ENCODE measurements around the gene LTA. TPM values are rescaled to one million over a fixed set of nuclear protein-coding genes. Genes with fewer than 3 reads are reported as not detected.
"Not testable (repeated sequence)": the region's sequence is repeated elsewhere in the genome, so short reads cannot be mapped to it uniquely, and the experiment has no call there.

LTA gene
- total RNA-seq, 3 donors from 2014 or later = 0.29 TPM; not detected in 2

DNA sequence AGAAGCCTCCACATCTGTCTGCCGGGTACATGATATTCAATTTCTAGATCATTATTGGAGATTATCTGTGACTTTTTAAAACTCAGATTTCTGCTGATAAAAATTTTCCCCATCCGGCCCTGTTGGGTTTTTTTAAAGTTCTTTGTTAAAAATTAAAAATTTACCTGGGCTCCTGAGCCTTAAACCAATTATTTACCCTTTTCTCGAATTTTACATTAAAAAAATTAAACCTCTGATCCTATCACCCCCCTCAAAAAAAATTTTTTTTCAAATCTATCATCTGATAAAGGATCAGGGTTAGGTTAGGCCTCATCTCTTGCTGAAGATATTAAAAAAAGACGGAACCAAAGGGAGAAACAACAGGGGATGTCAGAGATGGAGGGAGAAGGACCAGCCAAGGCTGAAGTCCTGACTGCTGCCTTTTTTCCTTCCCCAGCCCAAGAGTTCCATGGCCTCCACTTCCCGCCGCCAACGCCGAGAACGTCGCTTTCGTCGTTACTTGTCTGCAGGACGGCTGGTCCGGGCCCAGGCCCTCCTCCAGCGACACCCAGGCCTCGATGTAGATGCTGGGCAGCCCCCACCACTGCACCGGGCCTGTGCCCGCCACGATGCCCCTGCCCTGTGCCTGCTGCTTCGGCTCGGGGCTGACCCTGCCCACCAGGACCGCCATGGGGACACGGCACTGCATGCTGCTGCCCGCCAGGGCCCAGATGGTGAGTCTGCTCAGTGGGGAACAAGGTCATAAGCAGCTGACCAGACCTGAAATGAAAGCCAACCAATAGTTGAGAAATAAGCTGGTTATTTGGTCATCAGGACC, 24.2 kb upstream of the LTA start:
- Histone ChIP-seq H3K9me3 (no peaks in the 10 kb centered on the region), H3K27me3 (no peaks in the 10 kb centered on the region), H3K27ac (peak overlapping the region; percentile 75 to 84), H3K36me3 (no peaks in the 10 kb centered on the region), H3K4me3 (peak overlapping the region; percentile 21 to 67 (median 50)), H3K4me1 (peaks cover 0 to 7% of the 10 kb centered on the region in 2 donors)
- DNase-seq (ENCODE audit: low spot score in 2 of 2) = no peak
- TF ChIP-seq POLR2AphosphoS5 (IDR thresholded peaks at IDR 0.05) (no peak), POLR2A (IDR thresholded peaks at IDR 0.05) (no peak)
- TF ChIP-seq, protein P1, sequence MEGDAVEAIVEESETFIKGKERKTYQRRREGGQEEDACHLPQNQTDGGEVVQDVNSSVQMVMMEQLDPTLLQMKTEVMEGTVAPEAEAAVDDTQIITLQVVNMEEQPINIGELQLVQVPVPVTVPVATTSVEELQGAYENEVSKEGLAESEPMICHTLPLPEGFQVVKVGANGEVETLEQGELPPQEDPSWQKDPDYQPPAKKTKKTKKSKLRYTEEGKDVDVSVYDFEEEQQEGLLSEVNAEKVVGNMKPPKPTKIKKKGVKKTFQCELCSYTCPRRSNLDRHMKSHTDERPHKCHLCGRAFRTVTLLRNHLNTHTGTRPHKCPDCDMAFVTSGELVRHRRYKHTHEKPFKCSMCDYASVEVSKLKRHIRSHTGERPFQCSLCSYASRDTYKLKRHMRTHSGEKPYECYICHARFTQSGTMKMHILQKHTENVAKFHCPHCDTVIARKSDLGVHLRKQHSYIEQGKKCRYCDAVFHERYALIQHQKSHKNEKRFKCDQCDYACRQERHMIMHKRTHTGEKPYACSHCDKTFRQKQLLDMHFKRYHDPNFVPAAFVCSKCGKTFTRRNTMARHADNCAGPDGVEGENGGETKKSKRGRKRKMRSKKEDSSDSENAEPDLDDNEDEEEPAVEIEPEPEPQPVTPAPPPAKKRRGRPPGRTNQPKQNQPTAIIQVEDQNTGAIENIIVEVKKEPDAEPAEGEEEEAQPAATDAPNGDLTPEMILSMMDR (IDR thresholded peaks at IDR 0.05) = no peak
- intact Hi-C loops (cut with DNase I; ENCODE audit: low total_unique reads) = loop anchor here (5.0 kb wide), 1 partner anchor 44 kb away; the partner anchor contains the start of gene NCR3

DNA sequence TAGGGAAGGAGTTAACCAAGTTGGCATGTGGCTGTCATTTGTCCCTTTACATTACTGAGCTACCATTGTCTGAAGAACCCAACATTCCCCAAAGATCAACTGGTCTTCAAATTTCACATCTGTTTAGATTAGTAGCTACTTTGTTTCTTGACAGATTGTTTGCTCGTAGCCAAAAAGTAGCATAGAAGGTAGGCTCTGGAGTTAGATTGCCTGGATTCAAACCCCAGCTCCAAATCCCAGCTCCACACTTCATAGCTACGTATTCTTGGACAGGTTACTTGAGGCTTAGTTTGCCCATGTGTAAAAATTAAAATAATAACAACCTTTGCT, 23.6 kb upstream of the LTA start:
- DNase-seq (ENCODE audit: low spot score in 2 of 2) = no peak
- no peaks in the 10 kb centered on the region for H3K27me3 ChIP-seq
- no peak for TF ChIP-seq POLR2A (IDR thresholded peaks at IDR 0.05)
- TF ChIP-seq POLR2AphosphoS5 (IDR thresholded peaks at IDR 0.05) = no peak
- TF ChIP-seq, protein P1 (IDR thresholded peaks at IDR 0.05) = no peak
- H3K9me3 ChIP-seq = no peaks in the 10 kb centered on the region
- intact Hi-C loops (cut with DNase I; ENCODE audit: low total_unique reads) = loop anchor here (5.0 kb wide), 1 partner anchor 44 kb away; the partner anchor contains the start of gene NCR3
- H3K27ac ChIP-seq = peak overlapping the region; percentile 69 to 75
- H3K36me3 ChIP-seq = no peaks in the 10 kb centered on the region
- peak overlapping the region in 2 of 3 donors; percentile 50 to 67 for H3K4me3 ChIP-seq
- peaks cover 0 to 6% of the 10 kb centered on the region in 2 donors for H3K4me1 ChIP-seq

DNA sequence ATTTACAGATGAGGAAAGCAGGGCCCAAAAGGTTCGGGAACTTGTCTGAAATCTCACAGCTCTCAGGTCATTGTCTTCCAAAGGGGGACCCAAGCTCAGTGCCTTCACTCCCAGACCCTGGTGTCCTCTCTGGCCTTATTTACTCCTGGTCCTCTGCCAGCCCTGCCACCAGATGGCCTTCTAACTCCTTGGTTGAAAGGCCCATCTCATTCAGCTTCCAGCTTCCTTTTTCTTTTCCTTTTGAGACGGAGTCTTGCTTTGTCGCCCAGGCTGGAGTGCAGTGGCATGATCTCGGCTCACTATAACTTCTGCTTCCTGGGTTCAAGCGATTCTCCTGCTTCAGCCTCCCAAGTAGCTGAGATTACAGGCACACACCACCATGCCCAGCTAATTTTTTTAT, 20.7 kb upstream of the LTA start:
- H3K4me1 ChIP-seq; intact Hi-C loops (cut with DNase I; ENCODE audit: low total_unique reads); H3K27ac ChIP-seq; DNase-seq (ENCODE audit: low spot score in 2 of 2); H3K4me3 ChIP-seq; H3K36me3 ChIP-seq; H3K9me3 ChIP-seq; H3K27me3 ChIP-seq: not testable (repeated sequence)
- TF ChIP-seq, protein P1 (IDR thresholded peaks at IDR 0.05) = peak in 1 of 3 donors; percentile 13

DNA sequence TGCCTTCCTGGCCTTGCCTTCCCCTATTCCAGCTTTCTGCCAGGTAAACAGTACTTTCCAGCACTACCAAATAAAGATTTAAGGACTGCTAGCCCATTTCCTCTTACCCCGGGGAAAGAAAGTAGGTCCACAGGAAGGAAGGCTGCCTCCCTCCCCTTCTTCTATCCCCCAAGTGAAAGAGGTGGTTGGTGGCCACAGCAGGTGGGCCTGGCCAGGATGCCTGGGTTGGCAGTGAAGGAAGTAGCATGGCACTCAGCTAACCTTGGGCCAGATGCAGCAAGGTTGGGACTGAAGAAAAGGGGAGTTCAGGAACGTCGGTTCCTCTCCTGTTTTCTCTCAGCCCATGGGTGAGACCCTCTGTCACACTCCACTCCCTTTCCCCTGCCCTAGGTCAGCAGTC, 15.8 kb upstream of the LTA start:
- no peaks in the 10 kb centered on the region for H3K27me3 ChIP-seq
- no peak overlapping the region for H3K4me3 ChIP-seq
- DNase-seq (ENCODE audit: low spot score in 2 of 2) = no peak
- no peaks in the 10 kb centered on the region for H3K36me3 ChIP-seq
- H3K4me1 ChIP-seq = no peaks in the 10 kb centered on the region
- intact Hi-C loops (cut with DNase I; ENCODE audit: low total_unique reads) = no loop called here
- TF ChIP-seq, protein P1 (IDR thresholded peaks at IDR 0.05) = no peak
- TF ChIP-seq POLR2AphosphoS5 (IDR thresholded peaks at IDR 0.05) = no peak
- no peak for TF ChIP-seq POLR2A (IDR thresholded peaks at IDR 0.05)
- H3K27ac ChIP-seq = no peak overlapping the region
- H3K9me3 ChIP-seq = no peaks in the 10 kb centered on the region

DNA sequence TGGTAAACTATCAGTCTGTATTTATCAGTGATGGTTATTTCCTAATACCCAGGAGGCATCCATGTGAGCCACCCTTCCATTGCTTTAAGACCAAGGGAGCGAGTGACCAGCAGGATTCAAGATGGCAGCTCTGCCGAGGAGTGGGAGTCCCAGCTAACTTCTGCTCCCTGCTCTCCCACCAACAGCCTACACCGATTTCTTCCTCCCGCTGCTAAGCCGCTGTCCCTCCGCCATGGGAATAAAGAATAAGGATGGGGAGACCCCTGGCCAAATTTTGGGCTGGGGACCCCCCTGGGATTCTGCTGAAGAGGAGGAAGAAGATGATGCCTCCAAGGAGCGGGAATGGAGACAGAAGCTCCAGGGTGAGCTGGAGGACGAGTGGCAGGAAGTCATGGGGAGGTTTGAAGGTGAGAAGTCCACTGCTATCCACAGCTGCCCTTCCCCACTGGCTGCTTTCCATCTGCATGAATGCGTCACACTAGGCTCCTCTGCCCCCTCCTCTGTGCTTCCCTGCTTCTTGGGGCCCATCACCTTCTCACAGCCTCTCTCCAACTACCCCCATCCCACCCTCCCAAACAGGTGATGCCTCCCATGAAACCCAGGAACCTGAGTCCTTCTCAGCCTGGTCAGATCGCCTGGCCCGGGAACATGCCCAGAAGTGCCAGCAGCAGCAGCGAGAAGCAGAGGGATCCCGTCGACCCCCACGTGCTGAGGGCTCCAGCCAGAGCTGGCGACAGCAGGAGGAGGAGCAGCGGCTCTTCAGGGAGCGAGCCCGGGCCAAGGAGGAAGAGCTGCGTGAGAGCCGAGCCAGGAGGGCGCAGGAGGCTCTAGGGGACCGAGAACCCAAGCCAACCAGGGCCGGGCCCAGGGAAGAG, 14.4 kb upstream of the LTA start:
- no peaks in the 10 kb centered on the region for H3K36me3 ChIP-seq
- no peak overlapping the region for H3K4me3 ChIP-seq
- no peaks in the 10 kb centered on the region for H3K9me3 ChIP-seq
- intact Hi-C loops (cut with DNase I; ENCODE audit: low total_unique reads) = no loop called here
- no peak for DNase-seq (ENCODE audit: low spot score in 2 of 2)
- no peak for TF ChIP-seq POLR2AphosphoS5 (IDR thresholded peaks at IDR 0.05)
- TF ChIP-seq POLR2A (IDR thresholded peaks at IDR 0.05) = no peak
- TF ChIP-seq, protein P1 (IDR thresholded peaks at IDR 0.05) = no peak
- peak overlapping the region in 1 of 2 donors; percentile 38 for H3K27ac ChIP-seq
- no peaks in the 10 kb centered on the region for H3K27me3 ChIP-seq
- H3K4me1 ChIP-seq = no peaks in the 10 kb centered on the region
